Measurements from ENCODE around the gene NSUN2.

GRCh38 chr5:6601271-6601670, 31.6 kb downstream of the NSUN2 start:
- TF ChIP-seq CTCF (IDR thresholded peaks at IDR 0.05) (no peak), POLR2A (IDR thresholded peaks at IDR 0.05) (no peak)
